GM23338 (cell line): ENCODE data around the gene CFAP141. TPM values are rescaled to one million over a fixed set of nuclear protein-coding genes. Genes with fewer than 3 reads are reported as not detected.

ENCODE experiments used
- ATAC-seq: fragments of 200-7000 bp; cut with Tn5 transposase; 3 replicates; pipeline ENCODE4 v1.9.1; 2020
- DNase-seq: peaks from one replicate; pipeline ENCODE4 v3.0.0-alpha.2; 2015; ENCODE audit warnings: low spot score
- H2AFZ ChIP-seq: fragments of 200-600 bp; sonication (generic); 2 replicates; pipeline ENCODE4 v1.8.0; 2016; ENCODE audit warnings: antibody characterized with exemption, mild to moderate bottlenecking, moderate library complexity
- H3F3A ChIP-seq: fragments of 200-600 bp; sonication (generic); replicated peaks from 2 replicates; pipeline ENCODE4 v1.8.0; 2017; ENCODE audit warnings: antibody characterized with exemption, mixed run types, low read depth
- H3K27ac ChIP-seq: fragments of 200-600 bp; sonication (generic); 2 replicates; pipeline ENCODE4 v1.6.1; 2016; ENCODE audit warnings: low read depth
- H3K27me3 ChIP-seq: fragments of 200-600 bp; sonication (generic); 2 replicates; pipeline ENCODE4 v1.8.0; 2016; ENCODE audit warnings: mild to moderate bottlenecking, mixed run types, moderate library complexity; ENCODE audit not compliant: insufficient read depth
- H3K36me3 ChIP-seq: fragments of 200-600 bp; sonication (generic); 2 replicates; pipeline ENCODE4 v1.8.0; 2016; ENCODE audit warnings: mild to moderate bottlenecking; ENCODE audit not compliant: insufficient read depth
- H3K4me1 ChIP-seq: fragments of 200-600 bp; sonication (generic); 2 replicates; pipeline ENCODE4 v1.8.0; 2016; ENCODE audit warnings: mild to moderate bottlenecking, moderate library complexity; ENCODE audit not compliant: insufficient read depth
- H3K4me2 ChIP-seq: fragments of 200-600 bp; sonication (generic); 2 replicates; pipeline ENCODE4 v1.7.1; 2017; ENCODE audit warnings: mixed run types
- H3K4me3 ChIP-seq: fragments of 200-600 bp; sonication (generic); 2 replicates; pipeline ENCODE4 v1.6.1; 2016; ENCODE audit warnings: mixed run types
- H3K79me2 ChIP-seq: fragments of 200-600 bp; sonication (generic); replicated peaks from 2 replicates; pipeline ENCODE4 v1.8.0; 2017; ENCODE audit warnings: mild to moderate bottlenecking; ENCODE audit not compliant: insufficient read depth
- H3K9me2 ChIP-seq: fragments of 200-600 bp; sonication (generic); 2 replicates; pipeline ENCODE4 v1.8.0; 2017; ENCODE audit not compliant: insufficient read depth
- H4K20me1 ChIP-seq: fragments of 200-600 bp; sonication (generic); replicated peaks from 2 replicates; pipeline ENCODE4 v1.8.0; 2017; ENCODE audit warnings: mild to moderate bottlenecking; ENCODE audit not compliant: insufficient read depth
- H3K27ac Mint-ChIP-seq: 2 replicates; pipeline ENCODE4 v1.8.0; 2020; ENCODE audit warnings: inconsistent platforms, mild to moderate bottlenecking, moderate library complexity, mixed read lengths
- H3K27me3 Mint-ChIP-seq: 3 replicates; pipeline ENCODE4 v1.8.0; 2022; ENCODE audit warnings: low read depth, mild to moderate bottlenecking, moderate library complexity, mixed read lengths, inconsistent platforms; ENCODE audit not compliant: insufficient read depth, poor library complexity
- H3K36me3 Mint-ChIP-seq: 3 replicates; pipeline ENCODE4 v1.8.0; 2021; ENCODE audit warnings: low read depth, mild to moderate bottlenecking, inconsistent platforms, moderate library complexity, mixed read lengths
- H3K4me1 Mint-ChIP-seq: 3 replicates; pipeline ENCODE4 v1.8.0; 2020; ENCODE audit warnings: mild to moderate bottlenecking, inconsistent platforms, mixed read lengths
- H3K4me3 Mint-ChIP-seq: 3 replicates; pipeline ENCODE4 v1.8.0; 2021; ENCODE audit warnings: moderate library complexity, mild to moderate bottlenecking, inconsistent platforms, mixed read lengths
- H3K9me3 Mint-ChIP-seq: 3 replicates; pipeline ENCODE4 v1.8.0; 2020; ENCODE audit warnings: moderate library complexity, mild to moderate bottlenecking, inconsistent platforms, mixed read lengths
- CREB1 ChIP-seq: fragments of 250-450 bp; sonication (Bioruptor Pico); IDR thresholded peaks from 2 replicates; pipeline ENCODE4 v1.5.0; 2020; ENCODE audit warnings: low read depth, mild to moderate bottlenecking, moderate library complexity
- CTCF ChIP-seq, 2 experiments: fragments of 200-600 bp in 1 of 2; sonication (generic) in 1 of 2; conservative IDR thresholded peaks; 2 replicates each; pipeline versions ENCODE4 v1.5.1 to v1.6.1; 2016 to 2017; ENCODE audit warnings: antibody characterized with exemption in 2 of 2, low read depth in 2 of 2, mild to moderate bottlenecking in 2 of 2, moderate library complexity in 1 of 2
- ETS1 ChIP-seq: IDR thresholded peaks from 2 replicates; pipeline ENCODE4 v1.6.1; 2016; ENCODE audit warnings: antibody characterized with exemption
- EZH2 ChIP-seq: fragments of 200-600 bp; sonication (generic); IDR thresholded peaks from one replicate; pipeline ENCODE4 v1.8.0; 2017; ENCODE audit warnings: antibody characterized with exemption, mild to moderate bottlenecking, low read depth; ENCODE audit not compliant: unreplicated experiment
- EZH2phosphoT487 ChIP-seq: fragments of 200-600 bp; sonication (generic); IDR thresholded peaks from one replicate; pipeline ENCODE4 v1.8.1; 2018; ENCODE audit warnings: antibody characterized with exemption; ENCODE audit not compliant: unreplicated experiment
- JUNB ChIP-seq: IDR thresholded peaks from one replicate; pipeline ENCODE4 v1.6.1; 2016; ENCODE audit warnings: antibody characterized with exemption; ENCODE audit not compliant: unreplicated experiment
- NANOG ChIP-seq: IDR thresholded peaks from 2 replicates; pipeline ENCODE4 v1.6.1; 2016; ENCODE audit warnings: antibody characterized with exemption, borderline replicate concordance
- REST ChIP-seq: IDR thresholded peaks from one replicate; pipeline ENCODE4 v1.6.1; 2018; ENCODE audit warnings: antibody characterized with exemption; ENCODE audit not compliant: unreplicated experiment
- STAT1 ChIP-seq: IDR thresholded peaks from one replicate; pipeline ENCODE4 v1.6.1; 2016; ENCODE audit warnings: antibody characterized with exemption; ENCODE audit not compliant: unreplicated experiment
- ZNF114 ChIP-seq: fragments of 250-450 bp; sonication (Bioruptor Pico); IDR thresholded peaks from 2 replicates; pipeline ENCODE4 v1.5.0; 2020; ENCODE audit warnings: mild to moderate bottlenecking, moderate library complexity
- ZNF331 ChIP-seq: fragments of 250-450 bp; sonication (Bioruptor Pico); IDR thresholded peaks from 2 replicates; pipeline ENCODE4 v1.5.0; 2020; ENCODE audit warnings: low read depth, mild to moderate bottlenecking, moderate library complexity
- ZNF462 ChIP-seq: fragments of 250-450 bp; sonication (Bioruptor Pico); IDR thresholded peaks from 2 replicates; pipeline ENCODE4 v1.5.0; 2020; ENCODE audit warnings: mild to moderate bottlenecking, moderate library complexity
- polyA plus RNA-seq: library from polyadenylated mRNA; unstranded; fragments of >200 nt; fragmentation: Nextera tagmentation; extraction: Ambion mirVana; gene quantifications from 2 replicates; pipeline ENCODE4 v1.2.1, GENCODE V29; 2016
- total RNA-seq: library from RNA; depleted of rRNA; stranded (reverse); fragments of >200 nt; shearing (Covaris generic); gene quantifications from 2 replicates; pipeline ENCODE4 v1.2.3, GENCODE V29; 2014

CFAP141 gene
- total and polyA plus RNA-seq, 2 experiments from 2014 or later, result not detected

- H3K4me3 ChIP-seq, result no peak overlapping the region
- no peak overlapping the region for H3K4me3 Mint-ChIP-seq
- no peak overlapping the region for H3K27ac Mint-ChIP-seq
- peaks cover 2% of the 10 kb centered on the region for H3K27me3 Mint-ChIP-seq
- peaks cover 90% of the 10 kb centered on the region for H3K36me3 ChIP-seq
- DNase-seq, result no peak
- no peaks in the 10 kb centered on the region for H3K4me1 Mint-ChIP-seq
- no peaks in the 10 kb centered on the region for H3K27me3 ChIP-seq
- peaks cover 73% of the 10 kb centered on the region for H4K20me1 ChIP-seq
- H3F3A ChIP-seq, result peaks cover 23% of the 10 kb centered on the region
- H3K79me2 ChIP-seq, result peaks cover 77% of the 10 kb centered on the region
- H3K27ac ChIP-seq, result no peak overlapping the region
- no peak for TF ChIP-seq CTCF (conservative IDR thresholded peaks at IDR 0.05; ENCODE audit: low read depth in 2 of 2)
- no peak for TF ChIP-seq REST
- TF ChIP-seq EZH2, result no peak
- no peak for TF ChIP-seq NANOG
- no peak for TF ChIP-seq ETS1
- no peak for TF ChIP-seq ZNF462 (CRISPR knock-in tag)
- no peak for TF ChIP-seq EZH2phosphoT487
- no peak for TF ChIP-seq JUNB
- no peak for TF ChIP-seq ZNF114 (CRISPR knock-in tag)
- no peak for TF ChIP-seq STAT1
- TF ChIP-seq ZNF331 (CRISPR knock-in tag), result no peak
- TF ChIP-seq CREB1 (CRISPR knock-in tag), result no peak
- no peaks in the 10 kb centered on the region for H3K9me2 ChIP-seq
- no peaks in the 10 kb centered on the region for H3K4me1 ChIP-seq
- H3K9me3 Mint-ChIP-seq, result no peaks in the 10 kb centered on the region
- ATAC-seq, result no peak
- peaks cover 96% of the 10 kb centered on the region for H3K36me3 Mint-ChIP-seq
- H3K4me2 ChIP-seq, result no peak overlapping the region
- H2AFZ ChIP-seq, result no peak overlapping the region
These were observed 33.4 kb upstream of the CFAP141 start for GRCh38 chr1:154239491-154239890.
